SK-N-MC (cell line): ENCODE results near the gene TMEM80.

Experiments
- DNase-seq: peaks from one replicate; pipeline ENCODE4 v3.0.0-alpha.2; 2011; ENCODE audit warnings: low read depth, low spot score
- H3K27ac ChIP-seq: fragments of 200-600 bp; sonication (generic); 2 replicates; pipeline ENCODE4 v1.5.1; 2016; ENCODE audit warnings: mixed run types
- H3K36me3 ChIP-seq: fragments of 200-600 bp; sonication (generic); 2 replicates; pipeline ENCODE4 v1.6.1; 2017; ENCODE audit warnings: antibody characterized with exemption, low read length, mixed read lengths; ENCODE audit not compliant: insufficient read depth
- H3K4me3 ChIP-seq: fragments of 200-600 bp; sonication (generic); 2 replicates; pipeline ENCODE4 v1.5.1; 2016
- H3K9ac ChIP-seq: fragments of 200-600 bp; sonication (generic); 2 replicates; pipeline ENCODE4 v1.8.0; 2017; ENCODE audit warnings: mixed run types, mixed read lengths; ENCODE audit not compliant: insufficient read length
- H3K9me3 ChIP-seq: fragments of 200-600 bp; sonication (generic); 2 replicates; pipeline ENCODE4 v1.6.1; 2017; ENCODE audit warnings: low read depth, mild to moderate bottlenecking, antibody characterized with exemption, low read length, moderate library complexity, mixed read lengths
- EZH2 ChIP-seq: fragments of 200-600 bp; sonication (generic); IDR thresholded peaks from one replicate; pipeline ENCODE4 v1.6.1; 2017; ENCODE audit warnings: antibody characterized with exemption
- FOXP2 ChIP-seq: optimal IDR thresholded peaks from 2 replicates; pipeline ENCODE3; 2011; ENCODE audit warnings: mild to moderate bottlenecking, moderate library complexity; ENCODE audit not compliant: insufficient read depth; ENCODE audit errors: extremely low read length, control extremely low read depth
- POLR2AphosphoS5 ChIP-seq: IDR thresholded peaks from 2 replicates; pipeline ENCODE4 v1.6.1; 2012; ENCODE audit warnings: mild to moderate bottlenecking, low read depth, low read length, borderline replicate concordance

The TMEM80 gene

DNA sequence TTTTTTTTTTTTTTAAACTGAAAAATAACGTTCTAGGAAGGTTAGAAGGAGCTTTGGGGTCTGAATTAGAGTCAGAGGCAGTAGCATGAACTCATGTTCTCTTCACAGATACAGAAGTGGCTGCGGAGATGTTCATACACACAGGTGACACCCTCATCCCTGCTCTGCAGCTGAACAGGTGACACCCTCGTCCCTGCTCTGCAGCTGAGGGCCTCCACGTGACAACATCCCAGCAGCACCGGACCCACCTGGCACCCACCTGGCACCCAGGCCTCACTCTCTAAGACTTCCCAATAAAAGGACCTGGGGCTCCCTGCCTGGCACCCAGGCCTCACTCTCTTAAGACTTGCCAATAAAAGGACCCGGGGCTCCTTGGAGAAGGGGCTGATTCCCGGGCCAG is 38.8 kb upstream of the TMEM80 start:
- Histone ChIP-seq H3K27ac (no peak overlapping the region), H3K36me3 (peaks cover 39% of the 10 kb centered on the region), H3K9ac (no peak overlapping the region), H3K4me3 (no peak overlapping the region), H3K9me3 (no peaks in the 10 kb centered on the region)
- DNase-seq = no peak
- TF ChIP-seq POLR2AphosphoS5 (no peak), FOXP2 (no peak), EZH2 (no peak)

DNA sequence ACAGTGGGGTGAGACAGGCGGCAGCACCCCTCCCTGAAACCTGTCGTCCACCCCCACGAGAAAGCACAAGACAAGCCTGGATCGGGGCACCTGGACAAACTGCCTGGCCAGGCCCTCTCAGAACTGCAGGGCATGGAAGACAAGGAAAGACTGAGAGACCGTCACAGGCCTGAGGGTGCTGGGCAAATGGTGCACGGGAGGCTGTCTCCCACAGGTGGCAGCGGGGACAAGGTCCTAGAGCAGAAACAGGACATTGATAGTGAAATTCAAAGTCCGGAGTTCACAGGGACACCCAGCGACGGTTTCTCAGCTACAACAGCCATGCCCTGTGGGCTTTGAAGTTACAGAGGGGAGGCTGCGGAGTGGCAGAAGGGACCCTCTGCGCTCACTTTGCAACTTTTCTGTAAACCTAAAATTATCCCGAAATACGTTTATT is 37.9 kb upstream of the TMEM80 start:
- Histone ChIP-seq H3K9me3 (no peaks in the 10 kb centered on the region), H3K4me3 (no peak overlapping the region), H3K36me3 (peaks cover 36% of the 10 kb centered on the region; the same call in 1 of the 2 replicates), H3K9ac (no peak overlapping the region), H3K27ac (no peak overlapping the region)
- no peak for TF ChIP-seq EZH2
- no peak for TF ChIP-seq FOXP2
- TF ChIP-seq POLR2AphosphoS5 = no peak
- no peak for DNase-seq

DNA sequence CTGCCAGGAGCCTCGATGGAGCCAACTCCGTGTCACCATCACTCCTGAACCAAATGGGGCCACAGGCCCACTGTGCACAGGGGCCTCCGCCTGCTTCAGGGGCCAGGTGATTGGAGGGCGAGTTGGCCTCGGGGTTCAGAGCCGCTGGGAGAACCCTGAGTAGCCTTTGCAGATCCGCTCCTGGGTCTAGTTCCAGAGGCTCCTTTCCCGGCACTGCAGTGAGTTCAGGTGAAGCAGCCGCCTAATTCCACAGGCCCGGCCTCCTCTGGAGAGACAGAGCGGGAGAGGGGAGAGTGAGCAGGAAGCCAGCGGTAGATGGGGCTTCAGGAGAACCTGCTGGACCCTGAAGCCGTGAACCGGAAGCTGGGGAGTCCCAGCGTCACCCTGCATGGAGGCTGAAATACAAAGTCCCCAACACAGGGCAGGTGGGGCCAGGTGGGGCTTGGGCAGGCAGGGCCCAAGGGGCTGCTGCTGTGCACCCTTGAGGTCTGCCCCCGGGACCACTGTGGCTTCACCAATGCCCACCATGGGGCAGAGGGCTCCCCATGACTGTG is 36.0 kb upstream of the TMEM80 start:
- Histone ChIP-seq H3K36me3 (peaks cover 38% of the 10 kb centered on the region), H3K27ac (no peak overlapping the region), H3K9ac (no peak overlapping the region), H3K9me3 (no peaks in the 10 kb centered on the region), H3K4me3 (no peak overlapping the region)
- no peak for DNase-seq
- TF ChIP-seq POLR2AphosphoS5 (no peak), EZH2 (no peak), FOXP2 (no peak)

DNA sequence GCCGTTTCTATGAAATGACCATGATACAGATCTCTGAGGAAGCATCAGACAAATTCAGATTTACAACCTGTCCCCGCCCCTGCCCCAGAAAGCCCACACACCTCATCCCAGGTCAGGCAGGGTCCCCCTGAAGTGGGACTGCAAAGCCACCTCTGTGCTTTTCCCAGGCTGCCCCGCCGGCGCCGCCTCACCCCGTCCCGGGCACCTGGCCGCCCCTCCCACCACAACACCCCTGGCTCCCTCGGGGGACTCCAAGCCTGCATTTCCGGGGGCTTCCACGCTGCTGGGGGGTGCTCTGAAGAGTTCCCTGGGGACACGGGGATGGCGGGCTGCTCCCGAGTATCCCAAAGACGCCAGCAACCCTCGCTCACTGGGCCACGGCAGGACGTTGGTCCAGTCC is 35.3 kb upstream of the TMEM80 start:
- H3K4me3 ChIP-seq = no peak overlapping the region
- DNase-seq = no peak
- no peak overlapping the region for H3K27ac ChIP-seq
- peaks cover 38% of the 10 kb centered on the region for H3K36me3 ChIP-seq
- no peaks in the 10 kb centered on the region for H3K9me3 ChIP-seq
- no peak overlapping the region for H3K9ac ChIP-seq
- no peak for TF ChIP-seq FOXP2
- TF ChIP-seq POLR2AphosphoS5 = no peak
- no peak for TF ChIP-seq EZH2

DNA sequence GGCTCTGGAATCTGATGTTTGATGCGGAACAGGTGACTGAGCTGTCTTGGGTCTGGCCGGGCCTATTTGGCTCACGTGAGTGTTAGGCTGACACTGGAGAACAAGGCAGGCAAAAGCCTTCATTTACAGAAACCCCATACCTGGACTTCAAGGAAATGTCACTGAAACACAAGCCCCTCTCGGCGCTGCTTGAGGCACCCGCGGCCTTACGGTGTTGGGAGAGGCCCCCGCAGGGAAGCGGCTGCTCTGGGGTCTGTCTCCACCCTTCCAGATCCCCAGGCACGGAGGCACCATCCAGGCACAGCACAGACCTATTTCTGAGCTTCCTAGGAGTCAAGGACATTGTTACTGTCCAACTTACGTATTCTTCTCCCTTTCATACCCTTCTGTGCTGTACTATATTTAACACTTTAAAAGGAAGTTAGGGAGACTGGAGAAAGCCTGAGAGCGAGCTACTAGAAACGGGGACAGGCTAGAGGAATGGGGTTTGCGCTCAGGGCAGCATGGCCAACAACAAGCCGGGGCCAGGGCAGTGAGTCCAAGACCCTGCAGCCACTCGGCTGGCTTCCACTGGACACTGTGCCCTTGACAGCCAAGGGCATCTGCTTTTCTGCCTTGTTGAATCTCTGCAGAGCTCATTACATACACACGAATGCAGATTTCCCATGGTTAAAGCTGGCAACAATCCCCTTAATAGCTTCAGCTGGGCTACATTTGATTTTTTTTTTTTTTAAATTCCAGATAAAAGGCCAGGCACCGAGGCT is 34.8 kb upstream of the TMEM80 start:
- H3K9ac ChIP-seq = no peak overlapping the region
- H3K36me3 ChIP-seq = peaks cover 40% of the 10 kb centered on the region
- DNase-seq = no peak
- H3K9me3 ChIP-seq = no peaks in the 10 kb centered on the region
- H3K4me3 ChIP-seq = no peak overlapping the region
- TF ChIP-seq POLR2AphosphoS5 (no peak), EZH2 (no peak), FOXP2 (no peak)
- peak overlapping the region; percentile 50; the same call in 1 of the 2 replicates for H3K27ac ChIP-seq

DNA sequence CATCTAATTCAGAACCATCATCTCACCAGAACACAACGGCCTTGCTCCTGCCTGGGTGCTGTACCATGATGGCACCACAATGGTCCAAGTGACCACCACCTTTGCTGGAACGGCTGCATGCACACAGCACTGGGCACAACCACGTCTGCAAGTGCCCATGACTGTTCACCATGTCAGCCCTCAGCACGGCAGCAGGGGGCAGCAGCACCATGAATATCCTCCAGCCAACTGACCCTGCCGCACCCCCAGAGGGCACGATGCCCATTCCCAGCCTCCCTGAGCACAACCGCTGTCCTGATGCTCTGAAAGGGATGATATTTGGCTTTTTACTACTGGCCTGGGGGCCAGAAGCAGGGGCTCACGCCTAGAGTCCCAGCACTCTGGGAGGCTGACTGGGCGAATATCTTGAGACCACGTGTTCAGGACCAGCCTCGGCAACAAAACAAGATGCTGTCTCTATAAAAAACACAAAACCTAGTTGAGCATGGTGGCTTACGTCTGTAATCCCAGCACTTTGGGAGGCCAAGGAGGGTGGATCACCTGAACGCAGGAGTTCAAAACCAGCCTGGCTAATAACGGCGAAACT is 32.8 kb upstream of the TMEM80 start:
- Histone ChIP-seq H3K36me3 (peaks cover 42% of the 10 kb centered on the region), H3K4me3 (no peak overlapping the region), H3K27ac (no peak overlapping the region), H3K9me3 (no peaks in the 10 kb centered on the region), H3K9ac (no peak overlapping the region)
- DNase-seq = no peak
- no peak for TF ChIP-seq POLR2AphosphoS5
- TF ChIP-seq EZH2 = no peak
- TF ChIP-seq FOXP2 = no peak

DNA sequence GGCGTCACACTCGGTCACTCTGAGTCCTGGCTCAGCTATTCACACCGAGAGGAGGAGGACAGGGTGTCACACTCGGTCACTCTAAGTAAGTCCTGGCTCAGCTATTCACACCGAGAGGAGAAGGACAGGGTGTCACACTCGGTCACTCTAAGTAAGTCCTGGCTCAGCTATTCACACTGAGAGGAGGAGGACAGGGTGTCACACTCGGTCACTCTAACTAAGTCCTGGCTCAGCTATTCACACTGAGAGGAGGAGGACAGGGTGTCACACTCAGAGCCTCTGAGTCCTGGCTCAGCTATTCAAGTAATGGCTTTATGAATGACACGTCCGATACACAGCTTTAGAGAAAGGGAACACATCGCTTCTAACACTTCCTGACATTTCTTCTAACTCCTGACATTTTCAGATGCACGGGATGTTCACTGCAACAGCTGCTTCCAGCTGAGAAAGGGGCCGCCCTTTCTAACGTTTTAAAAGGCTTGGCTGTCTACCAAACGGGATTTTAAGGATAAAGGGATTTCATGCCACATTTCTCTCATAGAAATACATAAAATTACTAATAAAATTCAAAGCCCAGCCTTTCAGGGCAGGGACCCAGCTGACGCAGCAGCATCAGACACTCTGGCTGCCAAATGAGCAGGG is 30.4 kb upstream of the TMEM80 start:
- H3K9me3 ChIP-seq = no peaks in the 10 kb centered on the region
- no peak for TF ChIP-seq EZH2
- no peak for TF ChIP-seq POLR2AphosphoS5
- no peak for TF ChIP-seq FOXP2
- peaks cover 32% of the 10 kb centered on the region for H3K36me3 ChIP-seq
- H3K9ac ChIP-seq = peak overlapping the region; percentile 52
- peak; percentile 32 for DNase-seq
- H3K4me3 ChIP-seq = peak overlapping the region; percentile 51
- H3K27ac ChIP-seq = peak overlapping the region; percentile 69

DNA sequence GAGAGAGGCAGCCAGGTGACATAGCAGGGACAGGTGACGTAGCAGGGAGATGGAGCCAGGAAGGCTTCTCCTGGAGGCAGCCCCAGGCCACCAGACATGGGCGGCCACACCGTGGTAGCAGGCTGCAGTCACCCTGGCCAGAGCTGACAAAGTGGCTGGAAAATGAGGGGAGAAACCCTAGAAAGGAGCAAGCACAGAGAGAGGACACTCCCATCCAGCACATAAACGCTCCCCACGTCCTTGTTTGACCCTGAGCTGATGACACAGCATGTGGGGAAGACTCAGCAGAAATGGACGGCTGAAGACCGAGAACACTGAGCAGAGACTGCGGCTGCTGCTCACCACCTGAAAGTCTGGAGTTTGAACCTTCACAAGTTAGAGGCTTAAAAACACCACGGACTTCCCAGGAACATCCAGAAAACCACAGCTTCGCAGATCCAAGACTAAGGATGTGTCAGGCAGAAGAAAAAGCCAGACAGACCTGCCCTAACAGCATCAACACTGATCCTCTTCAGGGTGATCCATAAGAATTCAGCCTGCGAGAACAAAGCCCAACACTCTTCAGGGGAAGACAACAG is 29.8 kb upstream of the TMEM80 start:
- no peak for DNase-seq
- Histone ChIP-seq H3K27ac (peak overlapping the region; percentile 69), H3K9ac (peak overlapping the region; percentile 52), H3K4me3 (peak overlapping the region; percentile 51), H3K9me3 (no peaks in the 10 kb centered on the region), H3K36me3 (peaks cover 27% of the 10 kb centered on the region)
- TF ChIP-seq POLR2AphosphoS5 (no peak), EZH2 (no peak), FOXP2 (no peak)
